ENCODE measurements around the gene ATF1.

DNA sequence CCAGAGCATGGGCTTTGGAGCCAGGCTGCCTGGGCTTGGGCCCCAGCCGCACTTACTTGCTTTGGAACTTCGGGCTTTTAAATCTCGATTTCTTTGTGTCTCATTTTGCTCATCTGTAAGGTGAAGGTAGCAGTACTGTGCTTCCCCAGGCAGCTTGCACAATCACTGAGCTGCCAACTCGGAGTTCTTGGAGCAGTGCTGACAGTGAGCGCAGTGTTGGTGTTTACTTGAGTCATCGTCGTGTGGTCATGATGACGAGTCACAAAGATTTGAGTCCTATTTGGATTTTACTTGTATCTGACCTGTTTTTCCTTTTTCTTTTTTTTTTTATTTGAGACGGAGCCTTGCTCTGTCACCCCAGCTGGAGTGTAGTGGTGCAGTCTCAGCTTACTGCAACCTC lies 31.3 kb upstream of the ATF1 start:
- TF ChIP-seq POLR2A (IDR thresholded peaks at IDR 0.05; ENCODE audit: low read length), result no peak
- TF ChIP-seq GATA1 (IDR thresholded peaks at IDR 0.05; ENCODE audit: low read depth, low read length), result no peak
